H1 (cell line): ENCODE data around the gene DNMT1. TPM values are rescaled to one million over a fixed set of nuclear protein-coding genes. Genes with fewer than 3 reads are reported as not detected.

ENCODE experiments used
- CTCF ChIA-PET: fragments of 300-600 bp; sonication (Branson Sonifier 250); formaldehyde crosslinking; loops from one replicate; lab custom pipeline; 2021; ENCODE audit not compliant: partially characterized antibody; lab: Charles Lee
- POLR2A ChIA-PET: fragments of 300-600 bp; sonication (Branson Sonifier 250); formaldehyde crosslinking; loops from one replicate; lab custom pipeline; 2021; ENCODE audit warnings: inconsistent platforms; ENCODE audit not compliant: partially characterized antibody; lab: Charles Lee
- DNase-seq, 2 experiments: peaks; one replicate each; pipeline versions ENCODE4 v3.0.0 to v3.0.0-alpha.2; 2010 to 2022; ENCODE audit warnings: low spot score in 2 of 2, low read depth in 1 of 2, mixed read lengths in 1 of 2
- FAIRE-seq: peaks from 2 replicates; lab custom pipeline; 2011; peaks lifted over from hg19 to GRCh38; lab: Jason Lieb, UNC
- H2AFZ ChIP-seq: 2 replicates; pipeline ENCODE4 v1.8.1; 2012; ENCODE audit warnings: low read length, inconsistent platforms
- H2AK5ac ChIP-seq: 2 replicates; pipeline ENCODE4 v1.6.1; 2013; ENCODE audit warnings: low read depth, low read length
- H2BK120ac ChIP-seq: replicated peaks from 2 replicates; pipeline ENCODE3; 2013; ENCODE audit warnings: low read depth, low read length, inconsistent platforms
- H2BK12ac ChIP-seq: 2 replicates; pipeline ENCODE4 v1.6.1; 2013; ENCODE audit warnings: low read depth, low read length
- H2BK15ac ChIP-seq: 2 replicates; pipeline ENCODE4 v1.6.1; 2013; ENCODE audit warnings: low read length
- H2BK20ac ChIP-seq: 2 replicates; pipeline ENCODE4 v1.6.1; 2013; ENCODE audit warnings: low read length
- H2BK5ac ChIP-seq: 2 replicates; pipeline ENCODE4 v1.6.1; 2013; ENCODE audit warnings: low read depth, low read length
- H3K14ac ChIP-seq: 2 replicates; pipeline ENCODE4 v1.6.1; 2013; ENCODE audit warnings: inconsistent platforms; ENCODE audit not compliant: insufficient read length
- H3K18ac ChIP-seq: 2 replicates; pipeline ENCODE4 v1.6.1; 2013; ENCODE audit warnings: low read length; ENCODE audit errors: extremely low read depth
- H3K23ac ChIP-seq: 2 replicates; pipeline ENCODE4 v1.6.1; 2013; ENCODE audit warnings: inconsistent platforms; ENCODE audit not compliant: insufficient read length
- H3K23me2 ChIP-seq: 2 replicates; pipeline ENCODE4 v1.6.1; 2013; ENCODE audit warnings: low read depth, low read length
- H3K27ac ChIP-seq: 2 replicates; pipeline ENCODE4 v1.6.1; 2011; ENCODE audit warnings: low read depth, low read length, inconsistent platforms
- H3K27me3 ChIP-seq, 4 experiments: replicated peaks in 1 of 4; 1 replicate in 1 of 4; 2 replicates in 3 of 4; pipeline versions ENCODE4 v1.6.1 to v1.8.1; 2011 to 2013; ENCODE audit warnings: low read length in 3 of 4, mild to moderate bottlenecking in 3 of 4, inconsistent platforms in 2 of 4, mixed read lengths in 2 of 4, moderate library complexity in 1 of 4; ENCODE audit not compliant: control insufficient read depth in 3 of 4, insufficient read depth in 3 of 4; ENCODE audit errors: extremely low read depth in 1 of 4
- H3K36me3 ChIP-seq, 4 experiments: 2 replicates each; pipeline versions ENCODE4 v1.6.1 to v1.8.1; 2011 to 2013; ENCODE audit warnings: mild to moderate bottlenecking in 4 of 4, low read length in 3 of 4, moderate library complexity in 2 of 4, control low read depth in 1 of 4, inconsistent platforms in 1 of 4; ENCODE audit not compliant: insufficient read depth in 4 of 4, control insufficient read depth in 2 of 4
- H3K4ac ChIP-seq: replicated peaks from 2 replicates; pipeline ENCODE3; 2013; ENCODE audit warnings: low read length, low read depth, mixed read lengths, inconsistent platforms; ENCODE audit not compliant: insufficient read length
- H3K4me1 ChIP-seq, 4 experiments: replicated peaks in 1 of 4; 1 replicate in 1 of 4; 2 replicates in 3 of 4; pipeline versions ENCODE4 v1.6.1 to v1.8.1; 2011 to 2013; ENCODE audit warnings: low read length in 3 of 4, inconsistent platforms in 2 of 4, mixed read lengths in 1 of 4; ENCODE audit not compliant: insufficient read depth in 4 of 4, control insufficient read depth in 3 of 4
- H3K4me2 ChIP-seq, 2 experiments: 2 replicates each; pipeline versions ENCODE4 v1.6.1 to v1.8.1; 2011 to 2013; ENCODE audit warnings: low read depth in 2 of 2, low read length in 2 of 2, control low read depth in 1 of 2, inconsistent platforms in 1 of 2, mild to moderate bottlenecking in 1 of 2; ENCODE audit not compliant: insufficient read depth in 1 of 2
- H3K4me3 ChIP-seq, 4 experiments: fragments of 200-600, 300-600 bp in 1 of 4; sonication (generic), shearing (Covaris generic), sonication (Bioruptor Twin) in 1 of 4; 2 replicates each; pipeline versions ENCODE4 v1.5.1 to v1.8.1; 2011 to 2016; ENCODE audit warnings: low read length in 4 of 4, low read depth in 3 of 4, control low read depth in 2 of 4, inconsistent platforms in 2 of 4, mild to moderate bottlenecking in 2 of 4, mixed read lengths in 1 of 4, moderate library complexity in 1 of 4; ENCODE audit not compliant: insufficient read depth in 2 of 4; ENCODE audit errors: extremely low read depth in 1 of 4
- H3K56ac ChIP-seq: replicated peaks from 2 replicates; pipeline ENCODE3; 2013; ENCODE audit warnings: low read depth, mild to moderate bottlenecking, mixed read lengths, low read length, inconsistent platforms; ENCODE audit not compliant: insufficient read length
- H3K79me1 ChIP-seq: 2 replicates; pipeline ENCODE4 v1.6.1; 2013; ENCODE audit warnings: low read depth, low read length, control low read depth
- H3K79me2 ChIP-seq, 2 experiments: 2 replicates each; pipeline versions ENCODE4 v1.6.1 to v1.8.1; 2012 to 2013; ENCODE audit warnings: low read length in 2 of 2, mild to moderate bottlenecking in 2 of 2, inconsistent platforms in 1 of 2; ENCODE audit not compliant: insufficient read depth in 2 of 2, control insufficient read depth in 1 of 2
- H3K9ac ChIP-seq, 4 experiments: replicated peaks in 1 of 4; 1 replicate in 1 of 4; 2 replicates in 3 of 4; pipeline versions ENCODE4 v1.6.1 to v1.8.1; 2011 to 2013; ENCODE audit warnings: low read depth in 3 of 4, low read length in 3 of 4, control low read depth in 2 of 4, mild to moderate bottlenecking in 2 of 4, moderate library complexity in 2 of 4, inconsistent platforms in 1 of 4; ENCODE audit errors: extremely low read depth in 1 of 4
- H3K9me3 ChIP-seq, 2 experiments: 2 replicates each; pipeline versions ENCODE4 v1.6.1 to v1.8.1; 2012 to 2013; ENCODE audit warnings: mild to moderate bottlenecking in 2 of 2, moderate library complexity in 2 of 2, control low read depth in 1 of 2, inconsistent platforms in 1 of 2, low read depth in 1 of 2, low read length in 1 of 2, mixed read lengths in 1 of 2; ENCODE audit not compliant: insufficient read depth in 2 of 2
- H4K20me1 ChIP-seq, 2 experiments: replicated peaks in 1 of 2; 2 replicates each; pipeline versions ENCODE3 to v1.8.1; 2011 to 2013; ENCODE audit warnings: inconsistent platforms in 2 of 2, low read length in 2 of 2, mild to moderate bottlenecking in 1 of 2; ENCODE audit not compliant: insufficient read depth in 2 of 2, control insufficient read depth in 1 of 2
- H4K5ac ChIP-seq: 2 replicates; pipeline ENCODE4 v1.6.1; 2013; ENCODE audit warnings: low read length, low read depth, mixed read lengths, inconsistent platforms; ENCODE audit not compliant: insufficient read length
- H4K8ac ChIP-seq: 2 replicates; pipeline ENCODE4 v1.8.0; 2013; ENCODE audit warnings: mild to moderate bottlenecking, moderate library complexity, low read length, inconsistent platforms; ENCODE audit not compliant: insufficient read depth; ENCODE audit errors: extremely low read depth
- H4K91ac ChIP-seq: replicated peaks from 2 replicates; pipeline ENCODE3; 2013; ENCODE audit warnings: low read length, mixed read lengths, inconsistent platforms; ENCODE audit not compliant: insufficient read length
- CBX5 ChIP-seq: fragments of 300-800, 300-1000 bp; sonication (generic); IDR thresholded peaks from 2 replicates; pipeline ENCODE4 v1.7.1; 2016; ENCODE audit warnings: antibody characterized with exemption, low read length, low read depth
- RFX5 ChIP-seq: IDR thresholded peaks from 2 replicates; pipeline ENCODE4 v1.6.1; 2011; ENCODE audit warnings: low read depth, low read length, improper control_type of control experiment, borderline replicate concordance
- SRF ChIP-seq: IDR thresholded peaks from 2 replicates; pipeline ENCODE4 v1.6.1; 2011; ENCODE audit warnings: mild to moderate bottlenecking, low read depth, low read length, moderate library complexity
- TCF12 ChIP-seq: IDR thresholded peaks from 2 replicates; pipeline ENCODE4 v1.6.1; 2011; ENCODE audit warnings: low read depth, mild to moderate bottlenecking, low read length
- WGBS, 2 experiments: shearing (Covaris generic) in 1 of 2; methylation state at CpG; one replicate each; pipeline versions ENCODE4 v1.1.6 to v1.1.7; 2013 to 2015; ENCODE audit warnings: low lambda C conversion rate in 2 of 2, mixed read lengths in 2 of 2, inconsistent platforms in 1 of 2, low coverage in 1 of 2, missing lambda C conversion rate in 1 of 2; ENCODE audit not compliant: insufficient replicate concordance in 2 of 2, insufficient coverage in 1 of 2, insufficient read length in 1 of 2; ENCODE audit errors: extremely low coverage in 1 of 2, missing lambda C conversion rate in 1 of 2; 5-methylcytosine and 5-hydroxymethylcytosine counted together
- polyA plus RNA-seq, 7 experiments: library from polyadenylated mRNA; depleted of rRNA in 3 of 7; stranded (reverse) in 5 of 7; unstranded in 2 of 7; fragments of >200 nt in 5 of 7; fragments of 200-250 nt in 2 of 7; gene quantifications; 1 replicate in 5 of 7; 2 replicates in 1 of 7; 4 replicates in 1 of 7; pipeline versions ENCODE4 v1.2.1 to v1.2.3, GENCODE V29; 2011 to 2013; ENCODE audit warnings: missing spikeins in 2 of 7, mixed read lengths in 2 of 7
- total RNA-seq: library from RNA; stranded (reverse); fragmentation: NEBNext Ultra II Directional; extraction: Animal tissue kit (Norgen Biotek cat#: 25700); gene quantifications from 2 replicates; pipeline ENCODE4 v1.2.1, GENCODE V29; 2021
- TF ChIP-seq, protein P1 (sequence below): IDR thresholded peaks from 2 replicates; pipeline ENCODE4 v1.6.1; 2011; ENCODE audit warnings: low read depth, mild to moderate bottlenecking, low read length; ENCODE audit not compliant: insufficient read depth

The DNMT1 gene
- total and polyA plus RNA-seq, 2 of the 8 experiments (the other 6 are each of a cell fraction or from before 2014, with no cell fraction given) = 101 to 210 TPM

DNA sequence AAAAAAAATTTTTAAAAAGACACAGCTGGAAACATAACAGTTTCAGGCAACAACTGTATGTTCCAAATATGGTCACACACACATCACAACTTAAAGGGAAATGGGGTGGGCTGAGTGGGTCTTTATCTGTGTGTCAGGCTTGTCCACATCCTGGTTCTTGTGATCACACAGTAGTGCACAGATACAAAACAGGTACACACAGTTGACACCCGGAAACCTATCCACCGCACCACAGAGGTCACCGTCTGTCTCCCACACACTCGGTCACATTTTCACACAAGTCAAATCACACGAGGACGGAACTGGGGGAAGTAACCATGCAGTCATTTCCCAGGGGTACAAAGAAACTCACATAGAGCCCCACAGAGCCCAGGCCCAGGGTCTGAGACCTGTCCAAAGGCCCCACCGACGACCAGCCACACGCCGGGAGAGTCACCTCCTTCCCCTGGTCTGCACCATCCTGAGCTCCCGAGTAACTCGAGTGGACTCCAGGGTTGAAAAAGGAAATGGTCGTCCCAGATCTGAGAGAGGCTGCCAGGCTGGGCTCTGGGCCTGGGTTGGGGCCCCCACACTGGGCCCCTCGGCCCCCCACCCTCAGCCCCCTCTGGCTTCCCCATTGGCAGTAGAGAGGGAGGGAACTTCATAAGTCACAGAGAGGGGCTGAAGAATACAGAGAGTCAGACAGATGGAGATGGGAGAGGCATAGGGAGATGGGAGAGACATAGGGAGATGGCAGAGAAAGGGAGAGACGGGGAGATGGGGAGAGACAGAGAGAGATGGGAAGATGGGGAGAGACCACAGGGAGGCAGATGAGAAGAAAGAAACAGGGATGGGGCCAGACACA lies 89.9 kb downstream of the DNMT1 start:
- no peak overlapping the region for H3K18ac ChIP-seq
- peaks cover 8% of the 10 kb centered on the region; the same call in 1 of the 2 replicates for H3K79me1 ChIP-seq
- no peak for DNase-seq
- no peak for TF ChIP-seq TCF12
- TF ChIP-seq, protein P1, sequence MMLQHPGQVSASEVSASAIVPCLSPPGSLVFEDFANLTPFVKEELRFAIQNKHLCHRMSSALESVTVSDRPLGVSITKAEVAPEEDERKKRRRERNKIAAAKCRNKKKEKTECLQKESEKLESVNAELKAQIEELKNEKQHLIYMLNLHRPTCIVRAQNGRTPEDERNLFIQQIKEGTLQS = no peak
- no peak for TF ChIP-seq SRF
- TF ChIP-seq RFX5 = no peak
- TF ChIP-seq CBX5 = no peak
- TF ChIP-seq, all 59 proteins: peak for 0
- POLR2A ChIA-PET = interaction anchor here (0.7 to 16.9 kb wide), 5 partner anchors 9 to 189 kb away, joined by 3 to 412 read pairs (median 3); partner anchors contain the start of genes DNMT1, EIF3G and P2RY11
- Histone ChIP-seq H3K36me3 (peaks cover 17 to 26% (median 21%) of the 10 kb centered on the region in 4 experiments), H2BK5ac (no peak overlapping the region), H3K56ac (no peak overlapping the region), H3K4me2 (no peak overlapping the region), H4K91ac (no peak overlapping the region), H3K23me2 (0 out of 2 replicates have a peak, but pooled peaks cover 4% of the 10 kb centered on the region), H4K20me1 (peaks cover 0 to 13% of the 10 kb centered on the region in 2 experiments), H3K27ac (no peak overlapping the region), H2BK20ac (no peak overlapping the region), H3K14ac (no peak overlapping the region), H3K9me3 (no peaks in the 10 kb centered on the region), H2AK5ac (no peak overlapping the region), H3K79me2 (peaks cover 6 to 25% of the 10 kb centered on the region in 2 experiments; a peak in 3 of 4 replicates), H4K5ac (no peak overlapping the region), H3K4me1 (peaks cover 0 to 4% (median 3%) of the 10 kb centered on the region in 4 experiments; a peak in 5 of 7 replicates), H3K4me3 (no peak overlapping the region), H2AFZ (no peak overlapping the region; the same call in 1 of the 2 replicates), H3K23ac (no peak overlapping the region), H2BK120ac (no peak overlapping the region), H3K27me3 (no peaks in the 10 kb centered on the region), H3K4ac (no peak overlapping the region), H2BK12ac (no peak overlapping the region), H2BK15ac (0 out of 2 replicates have a peak overlapping the region, but pooled peaks have one; percentile 61), H3K9ac (no peak overlapping the region), H4K8ac (no peak overlapping the region)
- FAIRE-seq = no peak
- CTCF ChIA-PET = interaction anchor here (0.6 to 2.9 kb wide), 5 partner anchors 8 to 545 kb away, joined by 3 to 20 read pairs (median 3); partner anchors contain the start of gene P2RY11
- 87% methylated on average over 13 of the region's 15 CpGs; no CpG with 5 or more reads in 1 of the 2 experiments for WGBS, 2 experiments
